HepG2 (cell line): ENCODE measurements around the gene CSNK1G1. TPM values are rescaled to one million over a fixed set of nuclear protein-coding genes. Genes with fewer than 3 reads are reported as not detected.

Source experiments
- ATF4 ChIP-seq, 2 experiments: fragments of 450-650 bp in 1 of 2; sonication (generic) in 1 of 2; formaldehyde crosslinking; IDR thresholded peaks; 2 replicates each; pipeline versions ENCODE4 v1.5.0 to v1.8.0; 2020 to 2022; ENCODE audit warnings: mild to moderate bottlenecking in 1 of 2, missing genetic modification reagents in 1 of 2
- BORCS8-MEF2B ChIP-seq: sonication (generic); formaldehyde crosslinking; IDR thresholded peaks from 2 replicates; pipeline ENCODE4 v1.8.0; 2022; ENCODE audit warnings: mild to moderate bottlenecking, missing genetic modification reagents
- FOXO4 ChIP-seq: sonication (generic); formaldehyde crosslinking; conservative IDR thresholded peaks from 2 replicates; pipeline ENCODE4 v1.8.1; 2023; ENCODE audit warnings: missing genetic modification reagents
- FOXP1 ChIP-seq, 2 experiments: fragments of 450-650 bp in 1 of 2; IDR thresholded peaks; 2 replicates each; pipeline ENCODE4 v1.6.1; 2017 to 2018; ENCODE audit warnings: antibody characterized with exemption in 1 of 2
- HNF4A ChIP-seq: sonication (generic); formaldehyde crosslinking; IDR thresholded peaks from 2 replicates; pipeline ENCODE4 v1.4.0; 2020; ENCODE audit warnings: missing genetic modification reagents
- HNF4G ChIP-seq, 2 experiments: sonication (generic) in 1 of 2; formaldehyde crosslinking in 1 of 2; IDR thresholded peaks; 2 replicates each; pipeline versions ENCODE4 v1.4.0 to v1.6.1; 2011 to 2020; ENCODE audit warnings: borderline replicate concordance in 2 of 2, low read depth in 2 of 2, mild to moderate bottlenecking in 2 of 2, low read length in 1 of 2, missing genetic modification reagents in 1 of 2, moderate library complexity in 1 of 2
- ISX ChIP-seq: sonication (generic); formaldehyde crosslinking; conservative IDR thresholded peaks from 2 replicates; pipeline ENCODE4 v1.5.0; 2020; ENCODE audit warnings: missing genetic modification reagents
- JUN ChIP-seq: sonication (generic); formaldehyde crosslinking; IDR thresholded peaks from 2 replicates; pipeline ENCODE4 v1.4.0; 2020; ENCODE audit warnings: mild to moderate bottlenecking, missing genetic modification reagents
- LCORL ChIP-seq, 2 experiments: fragments of 450-650 bp in 1 of 2; sonication (generic) in 1 of 2; formaldehyde crosslinking in 1 of 2; IDR thresholded peaks; 2 replicates each; pipeline versions ENCODE4 v1.5.0 to v1.6.1; 2017 to 2020; ENCODE audit warnings: antibody characterized with exemption in 1 of 2, missing genetic modification reagents in 1 of 2
- REPIN1 ChIP-seq: sonication (generic); formaldehyde crosslinking; IDR thresholded peaks from 2 replicates; pipeline ENCODE4 v1.8.0; 2022; ENCODE audit warnings: missing genetic modification reagents, low read depth, mild to moderate bottlenecking, borderline replicate concordance
- SNRNP70 ChIP-seq: fragments of 200-400 bp; formaldehyde crosslinking; IDR thresholded peaks from 2 replicates; pipeline ENCODE4 v1.6.1; 2017; ENCODE audit warnings: mild to moderate bottlenecking, low read depth, low read length, moderate library complexity
- SOX5 ChIP-seq: IDR thresholded peaks from 2 replicates; pipeline ENCODE4 v1.6.1; 2016; ENCODE audit warnings: borderline replicate concordance
- ZBTB37 ChIP-seq: sonication (generic); formaldehyde crosslinking; IDR thresholded peaks from 2 replicates; pipeline ENCODE4 v1.4.0; 2020; ENCODE audit warnings: mild to moderate bottlenecking, missing genetic modification reagents
- ZFP91 ChIP-seq: sonication (generic); formaldehyde crosslinking; IDR thresholded peaks from 2 replicates; pipeline ENCODE4 v1.9.0; 2022; ENCODE audit warnings: missing genetic modification reagents, mild to moderate bottlenecking, borderline replicate concordance
- ZMAT3 ChIP-seq: sonication (generic); formaldehyde crosslinking; conservative IDR thresholded peaks from 2 replicates; pipeline ENCODE4 v1.7.0; 2021; ENCODE audit warnings: missing genetic modification reagents
- ZNF468 ChIP-seq: sonication (generic); formaldehyde crosslinking; IDR thresholded peaks from 2 replicates; pipeline ENCODE4 v1.8.0; 2022; ENCODE audit warnings: mild to moderate bottlenecking, moderate library complexity, missing genetic modification reagents
- ZNF558 ChIP-seq: sonication (generic); formaldehyde crosslinking; IDR thresholded peaks from 2 replicates; pipeline ENCODE4 v1.9.0; 2022; ENCODE audit warnings: mild to moderate bottlenecking, missing genetic modification reagents, borderline replicate concordance
- ZNF670 ChIP-seq: sonication (generic); formaldehyde crosslinking; IDR thresholded peaks from 2 replicates; pipeline ENCODE4 v1.8.0; 2022; ENCODE audit warnings: mild to moderate bottlenecking, missing genetic modification reagents, borderline replicate concordance
- ZNF749 ChIP-seq: sonication (generic); formaldehyde crosslinking; IDR thresholded peaks from 2 replicates; pipeline ENCODE4 v1.8.0; 2022; ENCODE audit warnings: mild to moderate bottlenecking, missing genetic modification reagents, moderate library complexity, borderline replicate concordance
- ZNF792 ChIP-seq: IDR thresholded peaks from 2 replicates; pipeline ENCODE4 v1.6.1; 2016
- ZUFSP ChIP-seq: sonication (generic); formaldehyde crosslinking; IDR thresholded peaks from 2 replicates; pipeline ENCODE4 v1.9.0; 2021; ENCODE audit warnings: missing genetic modification reagents, mild to moderate bottlenecking, borderline replicate concordance
- polyA plus RNA-seq, 8 experiments: library from polyadenylated mRNA; depleted of rRNA in 3 of 8; stranded (reverse) in 7 of 8; unstranded in 1 of 8; fragments of >200 nt; fragmentation: Illumina TruSeq in 4 of 8; extraction: Trizol in 4 of 8; gene quantifications; 2 replicates each; pipeline versions ENCODE4 v1.2.1 to v1.2.3, GENCODE V29; 2011 to 2016; ENCODE audit warnings: low read depth in 4 of 8, missing spikeins in 1 of 8, mixed read lengths in 1 of 8; ENCODE audit not compliant: insufficient read depth in 1 of 8
- total RNA-seq, 5 experiments: library from RNA; depleted of rRNA; stranded (reverse); fragments of >200 nt; fragmentation: Illumina TruSeq; extraction: Trizol; gene quantifications; 2 replicates each; pipeline ENCODE4 v1.2.3, GENCODE V29; 2016; ENCODE audit warnings: low read depth in 1 of 5

Gene CSNK1G1
- total and polyA plus RNA-seq, 2 of the 13 experiments (the other 11 are each of a cell fraction or from before 2014, with no cell fraction given): 8.5 to 12.6 TPM

GRCh38 chr15:64216730-64217428 is 139.1 kb downstream of the CSNK1G1 start (continued):
- TF ChIP-seq ATF4 (CRISPR knock-in tag; IDR thresholded peaks at IDR 0.05): peak in 1 of 2 experiments; percentile 82; a peak in 2 of 4 replicates
- no peak for TF ChIP-seq ZNF468 (CRISPR knock-in tag)
- 0 out of 2 replicates have a peak, but pooled peaks have one; percentile 20 for TF ChIP-seq FOXP1 (IDR thresholded peaks at IDR 0.05)
- TF ChIP-seq FOXP1 (CRISPR knock-in tag; IDR thresholded peaks at IDR 0.05): peak; percentile 82
- TF ChIP-seq BORCS8-MEF2B (CRISPR knock-in tag): no peak
- TF ChIP-seq HNF4G (IDR thresholded peaks at IDR 0.05; ENCODE audit: borderline replicate concordance, low read depth, low read length): peak; percentile 89
- peak; percentile 56; the same call in 1 of the 2 replicates for TF ChIP-seq HNF4G (CRISPR knock-in tag; IDR thresholded peaks at IDR 0.05; ENCODE audit: borderline replicate concordance, low read depth)
- TF ChIP-seq ZNF558 (CRISPR knock-in tag): no peak
- TF ChIP-seq SNRNP70: no peak
- peak; percentile 96 for TF ChIP-seq HNF4A (CRISPR knock-in tag)
- peak; percentile 77; the same call in 1 of the 2 replicates for TF ChIP-seq ZNF792 (CRISPR knock-in tag)
- TF ChIP-seq ZFP91 (CRISPR knock-in tag): no peak; the same call in 1 of the 2 replicates
- no peak for TF ChIP-seq JUN
- TF ChIP-seq ZBTB37: no peak; the same call in 1 of the 2 replicates
- TF ChIP-seq ZUFSP: no peak
- TF ChIP-seq ISX: no peak
- peak; percentile 88 for TF ChIP-seq SOX5
- no peak for TF ChIP-seq FOXO4
- TF ChIP-seq LCORL (IDR thresholded peaks at IDR 0.05): peak; percentile 86
- peak; percentile 96 for TF ChIP-seq LCORL (CRISPR knock-in tag; IDR thresholded peaks at IDR 0.05)
- TF ChIP-seq REPIN1 (CRISPR knock-in tag): peak; percentile 75; the same call in 1 of the 2 replicates
- no peak for TF ChIP-seq ZNF749 (CRISPR knock-in tag)
- TF ChIP-seq ZNF670 (CRISPR knock-in tag): peak; percentile 79; the same call in 1 of the 2 replicates
- TF ChIP-seq ZMAT3: no peak
